Measurements from ENCODE around the gene MBIP. TPM values are rescaled to one million over a fixed set of nuclear protein-coding genes. Genes with fewer than 3 reads are reported as not detected.
A peak's percentile ranks its signal among the peaks of the same experiment; 100 is the strongest.

Gene MBIP
- total and polyA plus RNA-seq, 4 donors = 8.1 to 17.5 (median 10.3) TPM

- no peak for TF ChIP-seq NR2F2 (IDR thresholded peaks at IDR 0.05)
- no peak for TF ChIP-seq FOXA1 (IDR thresholded peaks at IDR 0.05)
- no peak for TF ChIP-seq FOXA2 (IDR thresholded peaks at IDR 0.05)
- no peak for TF ChIP-seq HNF4G (IDR thresholded peaks at IDR 0.05)
- TF ChIP-seq SP1 (IDR thresholded peaks at IDR 0.05) = no peak
- no peak for TF ChIP-seq HNF4A (conservative IDR thresholded peaks at IDR 0.05)
- no peak for TF ChIP-seq REST (IDR thresholded peaks at IDR 0.05)
- TF ChIP-seq EGR1 (IDR thresholded peaks at IDR 0.05; ENCODE audit: low read depth in 2 of 2) = no peak
- TF ChIP-seq RXRA (IDR thresholded peaks at IDR 0.05) = no peak
- no peak for TF ChIP-seq ZBTB33 (IDR thresholded peaks at IDR 0.05)
- no peak for TF ChIP-seq MAX (IDR thresholded peaks at IDR 0.05)
- no peak for TF ChIP-seq JUND (IDR thresholded peaks at IDR 0.05)
- TF ChIP-seq TAF1 (conservative IDR thresholded peaks at IDR 0.05) = no peak
- TF ChIP-seq ATF3 (IDR thresholded peaks at IDR 0.05) = no peak
- no peak for TF ChIP-seq YY1 (IDR thresholded peaks at IDR 0.05)
- no peak for TF ChIP-seq GABPA (IDR thresholded peaks at IDR 0.05 in 1 of 2, conservative IDR thresholded peaks at IDR 0.05 in 1 of 2)
- TF ChIP-seq CTCF (IDR thresholded peaks at IDR 0.05; ENCODE audit: low read depth, low read length, missing input control) = no peak
- H3K36me3 ChIP-seq (ENCODE audit: control insufficient read depth in 4 of 4, insufficient read depth in 3 of 4, low read depth in 1 of 4, low read length in 3 of 4) = no peaks in the 10 kb centered on the region
- no peaks in the 10 kb centered on the region for H3K9me3 ChIP-seq (ENCODE audit: control insufficient read depth in 4 of 4, low read length in 3 of 4)
- peaks cover 0 to 6% (median 2%) of the 10 kb centered on the region in 4 donors for H3K4me1 ChIP-seq (ENCODE audit: control insufficient read depth in 4 of 4, insufficient read depth in 4 of 4, low read length in 3 of 4)
- H3K27me3 ChIP-seq (ENCODE audit: control insufficient read depth in 4 of 4, insufficient read depth in 4 of 4, low read length in 3 of 4) = peaks cover 0 to 16% (median 9%) of the 10 kb centered on the region in 4 donors
- no peak overlapping the region for H3K9ac ChIP-seq (ENCODE audit: low read depth in 1 of 2, low read length in 2 of 2)
- no peak overlapping the region for H3K27ac ChIP-seq (ENCODE audit: low read depth in 1 of 2, low read length in 2 of 2)
- 8% methylated on average over 29 of the region's 29 CpGs for WGBS
- H3K4me3 ChIP-seq (ENCODE audit: low read depth in 1 of 3, low read length in 3 of 3) = peak overlapping the region in 1 of 3 donors; percentile 35
- no peak for DNase-seq (ENCODE audit: low spot score)
These were observed 48.2 kb downstream of the MBIP start for GRCh38 chr14:36271939-36272907.

All from liver (tissue), 9 donors.